OCI-LY1 (cell line): ENCODE measurements around the gene TUBG2.

Source experiments
- H2AFZ ChIP-seq: fragments of 200-600 bp; sonication (generic), shearing (Covaris generic); 2 replicates; pipeline ENCODE4 v1.6.0; 2014; ENCODE audit warnings: antibody characterized with exemption, mild to moderate bottlenecking, low read length
- H3F3A ChIP-seq: fragments of 200-600 bp; sonication (generic), shearing (Covaris generic); 2 replicates; pipeline ENCODE4 v1.6.0; 2014; ENCODE audit warnings: mild to moderate bottlenecking, antibody characterized with exemption, low read length, moderate library complexity; ENCODE audit not compliant: insufficient read depth
- H3K27ac ChIP-seq: fragments of 200-600 bp; sonication (generic); 2 replicates; pipeline ENCODE4 v1.5.1; 2014; ENCODE audit warnings: low read length, mixed run types, mild to moderate bottlenecking, low read depth; ENCODE audit not compliant: poor library complexity, severe bottlenecking
- H3K27me3 ChIP-seq: fragments of 200-600 bp; sonication (generic); 2 replicates; pipeline ENCODE4 v1.6.0; 2014; ENCODE audit warnings: antibody characterized with exemption, mild to moderate bottlenecking, low read length, moderate library complexity; ENCODE audit not compliant: insufficient read depth
- H3K36me3 ChIP-seq: fragments of 200-600 bp; sonication (generic); 2 replicates; pipeline ENCODE4 v1.6.1; 2014; ENCODE audit warnings: mild to moderate bottlenecking, antibody characterized with exemption, low read length, moderate library complexity, mixed read lengths; ENCODE audit not compliant: insufficient read depth
- H3K4me1 ChIP-seq: fragments of 200-600 bp; sonication (generic); 2 replicates; pipeline ENCODE4 v1.5.1; 2014; ENCODE audit warnings: mild to moderate bottlenecking, low read length, moderate library complexity; ENCODE audit not compliant: insufficient read depth, severe bottlenecking
- H3K4me2 ChIP-seq: fragments of 200-600 bp; sonication (generic), shearing (Covaris generic); 2 replicates; pipeline ENCODE4 v1.6.1; 2014; ENCODE audit warnings: low read length
- H3K4me3 ChIP-seq: fragments of 200-600 bp; sonication (generic); 2 replicates; pipeline ENCODE4 v1.5.1; 2014; ENCODE audit warnings: low read length, low read depth, mild to moderate bottlenecking, mixed read lengths; ENCODE audit not compliant: poor library complexity, severe bottlenecking
- H3K79me2 ChIP-seq: fragments of 200-600 bp; shearing (Covaris generic); 2 replicates; pipeline ENCODE4 v1.6.1; 2016; ENCODE audit warnings: mixed run types, low read length, mixed read lengths; ENCODE audit not compliant: insufficient read depth
- H3K9ac ChIP-seq: fragments of 200-600 bp; sonication (generic), shearing (Covaris generic); 2 replicates; pipeline ENCODE4 v1.6.1; 2014; ENCODE audit warnings: mild to moderate bottlenecking, low read length, mixed read lengths
- H3K9me2 ChIP-seq: fragments of 200-600 bp; sonication (generic), shearing (Covaris generic); 2 replicates; pipeline ENCODE4 v1.6.1; 2014; ENCODE audit warnings: low read depth, mild to moderate bottlenecking, low read length, mixed read lengths
- H3K9me3 ChIP-seq: fragments of 200-600 bp; shearing (Covaris generic); 2 replicates; pipeline ENCODE4 v1.6.1; 2014; ENCODE audit warnings: low read length, mixed read lengths
- H4K20me1 ChIP-seq: fragments of 200-600 bp; sonication (generic), shearing (Covaris generic); 2 replicates; pipeline ENCODE4 v1.6.0; 2016; ENCODE audit warnings: mild to moderate bottlenecking, low read length; ENCODE audit not compliant: insufficient read depth
- EZH2 ChIP-seq: fragments of 200-600 bp; sonication (generic), shearing (Covaris generic); IDR thresholded peaks from 2 replicates; pipeline ENCODE4 v1.8.0; 2017; ENCODE audit warnings: borderline replicate concordance, mixed run types, mild to moderate bottlenecking, antibody characterized with exemption, low read length, moderate library complexity, mixed read lengths
- TF ChIP-seq, protein P1 (sequence below): fragments of 200-600 bp; sonication (generic), shearing (Covaris generic); IDR thresholded peaks from 2 replicates; pipeline ENCODE4 v1.5.1; 2017; ENCODE audit warnings: mild to moderate bottlenecking, antibody characterized with exemption, low read length, moderate library complexity, mixed read lengths

Gene TUBG2

DNA sequence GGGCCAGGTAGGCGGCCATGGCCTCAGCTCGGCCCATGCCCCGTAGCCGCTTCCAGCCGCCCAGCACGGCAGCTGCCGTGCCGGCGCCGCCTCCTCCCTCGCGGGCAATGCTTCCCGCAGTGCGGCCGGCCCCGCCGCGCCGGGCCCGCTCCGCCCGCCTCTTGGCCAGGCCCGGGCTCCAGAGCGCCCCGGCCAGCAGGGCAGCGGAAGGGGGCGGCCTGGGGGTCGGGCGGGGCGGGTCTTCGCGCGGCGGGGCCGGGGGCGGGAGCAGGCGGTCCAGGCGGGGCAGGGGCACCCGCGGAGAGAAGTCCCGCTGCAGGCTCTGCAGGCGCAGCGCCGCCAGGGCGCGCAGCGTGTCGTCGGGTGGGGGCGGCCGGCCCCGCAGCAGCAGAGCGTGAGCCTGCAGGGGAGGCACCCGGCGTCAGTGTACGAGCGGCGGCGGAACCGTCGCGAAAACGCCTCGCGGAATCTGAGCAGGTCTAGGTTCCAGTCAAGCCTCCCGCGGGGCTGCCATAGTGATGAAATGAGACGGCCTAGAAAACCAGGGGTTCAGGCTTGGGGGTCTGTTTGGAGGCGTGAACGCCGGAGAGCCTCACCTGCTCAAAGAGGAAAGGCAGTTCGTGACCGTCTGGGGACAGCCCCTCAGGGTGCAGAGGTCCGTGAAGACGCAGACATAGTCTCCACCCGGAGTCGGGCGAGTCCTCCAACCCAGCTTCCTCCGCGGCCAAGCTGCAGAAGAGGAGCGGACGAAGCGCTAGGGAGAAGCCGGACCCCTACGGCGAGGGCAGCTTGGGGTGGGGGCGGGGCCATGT, 11.1 kb downstream of the TUBG2 start:
- peak overlapping the region; percentile 40; the same call in 1 of the 2 replicates for H3K9ac ChIP-seq
- H3K36me3 ChIP-seq, result peaks cover 17% of the 10 kb centered on the region; the same call in 1 of the 2 replicates

DNA sequence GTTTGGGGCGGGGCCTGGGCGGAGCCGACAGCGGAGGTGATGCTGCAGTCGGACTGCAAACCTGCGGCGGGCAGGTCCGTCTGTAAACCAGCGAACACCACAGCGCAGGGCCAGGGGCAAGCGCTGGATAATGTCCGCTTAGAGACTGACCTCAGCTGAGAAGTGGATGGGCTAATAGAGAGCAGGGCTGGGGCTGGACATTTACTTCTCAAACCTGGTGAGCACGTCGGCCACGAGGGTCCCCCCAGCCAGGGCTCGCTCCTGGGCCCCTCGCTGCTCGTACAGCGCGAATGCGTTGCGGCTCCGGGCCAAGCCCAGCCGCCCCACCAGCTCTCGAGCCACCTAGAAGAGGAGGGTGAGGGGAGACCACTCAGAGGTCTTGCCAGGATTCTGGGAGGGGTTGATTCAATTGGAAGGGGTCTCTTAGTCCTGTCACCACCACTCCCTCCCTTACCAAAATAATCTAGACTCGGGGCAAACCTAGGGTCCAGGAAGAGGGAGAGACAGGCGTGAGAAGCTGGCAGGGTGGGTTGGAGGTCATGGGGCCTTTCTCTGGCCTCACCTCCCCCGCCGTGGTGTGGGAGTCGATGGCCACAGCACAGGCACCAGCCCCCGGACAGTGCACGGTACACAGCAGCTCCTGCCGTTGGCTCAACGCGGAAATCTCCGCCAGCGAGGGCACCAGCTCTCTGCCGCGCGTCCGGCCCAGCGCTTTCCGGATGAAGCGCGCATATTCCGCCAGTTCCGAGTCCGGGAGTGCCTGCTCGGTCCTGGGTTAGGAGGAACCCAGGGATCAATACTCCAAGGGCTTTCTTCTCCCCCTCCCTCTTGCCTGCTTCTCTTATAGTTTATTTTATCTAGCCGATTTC, 11.9 kb downstream of the TUBG2 start:
- no peak for TF ChIP-seq EZH2
- TF ChIP-seq, protein P1, sequence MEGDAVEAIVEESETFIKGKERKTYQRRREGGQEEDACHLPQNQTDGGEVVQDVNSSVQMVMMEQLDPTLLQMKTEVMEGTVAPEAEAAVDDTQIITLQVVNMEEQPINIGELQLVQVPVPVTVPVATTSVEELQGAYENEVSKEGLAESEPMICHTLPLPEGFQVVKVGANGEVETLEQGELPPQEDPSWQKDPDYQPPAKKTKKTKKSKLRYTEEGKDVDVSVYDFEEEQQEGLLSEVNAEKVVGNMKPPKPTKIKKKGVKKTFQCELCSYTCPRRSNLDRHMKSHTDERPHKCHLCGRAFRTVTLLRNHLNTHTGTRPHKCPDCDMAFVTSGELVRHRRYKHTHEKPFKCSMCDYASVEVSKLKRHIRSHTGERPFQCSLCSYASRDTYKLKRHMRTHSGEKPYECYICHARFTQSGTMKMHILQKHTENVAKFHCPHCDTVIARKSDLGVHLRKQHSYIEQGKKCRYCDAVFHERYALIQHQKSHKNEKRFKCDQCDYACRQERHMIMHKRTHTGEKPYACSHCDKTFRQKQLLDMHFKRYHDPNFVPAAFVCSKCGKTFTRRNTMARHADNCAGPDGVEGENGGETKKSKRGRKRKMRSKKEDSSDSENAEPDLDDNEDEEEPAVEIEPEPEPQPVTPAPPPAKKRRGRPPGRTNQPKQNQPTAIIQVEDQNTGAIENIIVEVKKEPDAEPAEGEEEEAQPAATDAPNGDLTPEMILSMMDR, result no peak
- Histone ChIP-seq H3K27ac (no peak overlapping the region), H3K9me3 (no peaks in the 10 kb centered on the region), H3F3A (no peaks in the 10 kb centered on the region), H3K27me3 (peaks cover 16% of the 10 kb centered on the region; the same call in 1 of the 2 replicates), H3K9ac (no peak overlapping the region), H2AFZ (no peak overlapping the region), H4K20me1 (no peaks in the 10 kb centered on the region), H3K36me3 (peaks cover 13% of the 10 kb centered on the region; the same call in 1 of the 2 replicates), H3K79me2 (no peaks in the 10 kb centered on the region), H3K4me3 (peak overlapping the region; percentile 62), H3K9me2 (no peaks in the 10 kb centered on the region), H3K4me1 (peaks cover 28% of the 10 kb centered on the region), H3K4me2 (peak overlapping the region; percentile 90)

More for the DNA sequence above, 11.1 kb downstream of the TUBG2 start:
- H3K4me1 ChIP-seq, result peaks cover 20% of the 10 kb centered on the region
- H3F3A ChIP-seq, result no peaks in the 10 kb centered on the region
- H3K27me3 ChIP-seq, result peaks cover 9% of the 10 kb centered on the region; the same call in 1 of the 2 replicates
- H3K9me3 ChIP-seq, result no peaks in the 10 kb centered on the region
- H3K9me2 ChIP-seq, result no peaks in the 10 kb centered on the region
- H3K27ac ChIP-seq, result no peak overlapping the region
- H3K4me3 ChIP-seq, result peak overlapping the region; percentile 62
- TF ChIP-seq EZH2, result no peak
- TF ChIP-seq, protein P1, result peak; percentile 16; the same call in 1 of the 2 replicates
- H2AFZ ChIP-seq, result no peak overlapping the region
- peak overlapping the region; percentile 90 for H3K4me2 ChIP-seq
- H4K20me1 ChIP-seq, result no peaks in the 10 kb centered on the region
- H3K79me2 ChIP-seq, result no peaks in the 10 kb centered on the region

DNA sequence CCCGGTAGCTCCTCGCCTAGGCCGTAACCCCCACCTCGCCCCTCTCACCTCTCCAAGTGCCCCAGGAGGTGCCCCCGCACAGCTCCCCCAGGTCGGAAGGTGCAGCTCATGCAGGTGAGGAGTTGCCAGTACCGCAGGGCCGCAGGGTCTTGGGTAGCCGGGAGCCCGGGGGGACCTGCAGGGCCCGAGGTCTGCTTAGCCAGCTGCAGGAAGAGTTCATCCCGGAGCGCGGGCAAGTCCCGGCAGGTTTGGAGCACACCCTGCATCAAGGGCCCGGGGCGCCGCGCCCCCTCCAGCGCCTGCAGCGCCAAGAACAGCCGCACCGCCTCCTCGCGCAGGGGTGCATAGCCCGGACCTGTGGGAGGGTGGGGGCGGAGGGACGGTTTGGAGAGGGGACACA, 13.0 kb downstream of the TUBG2 start:
- Histone ChIP-seq H3K79me2 (no peaks in the 10 kb centered on the region), H3K9ac (no peak overlapping the region), H3K36me3 (peaks cover 4% of the 10 kb centered on the region; the same call in 1 of the 2 replicates), H4K20me1 (no peaks in the 10 kb centered on the region), H3K4me1 (peaks cover 35% of the 10 kb centered on the region), H3F3A (no peaks in the 10 kb centered on the region), H3K4me3 (no peak overlapping the region), H3K27ac (no peak overlapping the region), H3K9me2 (no peaks in the 10 kb centered on the region), H3K27me3 (peaks cover 16% of the 10 kb centered on the region; the same call in 1 of the 2 replicates), H2AFZ (no peak overlapping the region), H3K9me3 (no peaks in the 10 kb centered on the region), H3K4me2 (no peak overlapping the region)
- TF ChIP-seq, protein P1, result no peak
- no peak for TF ChIP-seq EZH2
